Brain pericyte (primary cell): ENCODE results near the gene MRPS27.
A peak's percentile ranks its signal among the peaks of the same experiment; 100 is the strongest.

Experiments
- DNase-seq: peaks from one replicate; pipeline ENCODE4 v3.0.0-alpha.2; 2012; ENCODE audit warnings: low read depth, low spot score

Gene MRPS27

GRCh38 chr5:72233835-72234234 is 86.2 kb downstream of the MRPS27 start:
- no peak for DNase-seq

GRCh38 chr5:72232838-72233237 is 87.2 kb downstream of the MRPS27 start:
- no peak for DNase-seq

GRCh38 chr5:72231991-72232703 is 87.9 kb downstream of the MRPS27 start:
- DNase-seq, result no peak

GRCh38 chr5:72228960-72229359 is 91.1 kb downstream of the MRPS27 start:
- DNase-seq, result no peak

GRCh38 chr5:72226950-72227349 is 93.1 kb downstream of the MRPS27 start:
- DNase-seq, result no peak

GRCh38 chr5:72225741-72226140 is 94.3 kb downstream of the MRPS27 start:
- no peak for DNase-seq

GRCh38 chr5:72224946-72225463 is 95.0 kb downstream of the MRPS27 start:
- no peak for DNase-seq

GRCh38 chr5:72223371-72223770 is 96.7 kb downstream of the MRPS27 start:
- DNase-seq, result no peak

- DNase-seq, result no peak
These were observed 97.5 kb downstream of the MRPS27 start for GRCh38 chr5:72222521-72222920.

GRCh38 chr5:72221541-72221940 is 98.5 kb downstream of the MRPS27 start:
- no peak for DNase-seq

GRCh38 chr5:72221099-72221498 is 98.9 kb downstream of the MRPS27 start:
- no peak for DNase-seq

- DNase-seq, result no peak
These were observed 103.3 kb downstream of the MRPS27 start for GRCh38 chr5:72216756-72217155.

- no peak for DNase-seq
These were observed 105.9 kb downstream of the MRPS27 start for GRCh38 chr5:72214168-72214567.

- no peak for DNase-seq
These were observed 106.6 kb downstream of the MRPS27 start for GRCh38 chr5:72213482-72213881.

- DNase-seq, result no peak
These were observed 107.9 kb downstream of the MRPS27 start for GRCh38 chr5:72212171-72212570.

GRCh38 chr5:72210888-72211678 is 109.0 kb downstream of the MRPS27 start:
- peak; percentile 50 for DNase-seq

- no peak for DNase-seq
These were observed 110.6 kb downstream of the MRPS27 start for GRCh38 chr5:72209147-72210115.

GRCh38 chr5:72208324-72208926 is 111.6 kb downstream of the MRPS27 start:
- DNase-seq, result no peak

GRCh38 chr5:72206994-72207393 is 113.0 kb downstream of the MRPS27 start:
- no peak for DNase-seq

- no peak for DNase-seq
These were observed 113.9 kb downstream of the MRPS27 start for GRCh38 chr5:72206160-72206559.

GRCh38 chr5:72205431-72206009 is 114.5 kb downstream of the MRPS27 start:
- DNase-seq, result no peak
